PC-3 (cell line): ENCODE measurements around the gene ZBTB48. TPM values are rescaled to one million over a fixed set of nuclear protein-coding genes. Genes with fewer than 3 reads are reported as not detected.

Experiments
- ATAC-seq: fragments of 200-7000 bp; cut with Tn5 transposase; 2 replicates; pipeline ENCODE4 v1.9.1; 2020; ENCODE audit warnings: mild to moderate bottlenecking, moderate library complexity
- BruUV-seq: library from RNA; stranded (reverse); fragments of 400-500 nt; replicated peaks from 2 replicates; lab custom pipeline; 2021; lab: Mats Ljungman, UMichigan
- CTCF ChIA-PET: fragments of 300-600 bp; sonication (Branson Sonifier 250); formaldehyde crosslinking; loops from one replicate; lab custom pipeline; 2022; ENCODE audit warnings: antibody characterized with exemption; lab: Charles Lee
- POLR2A ChIA-PET: fragments of 300-600 bp; sonication (Branson Sonifier 250); formaldehyde crosslinking; loops from one replicate; lab custom pipeline; 2022; ENCODE audit warnings: antibody characterized with exemption; ENCODE audit not compliant: unreplicated experiment; lab: Charles Lee
- DNase-seq: peaks from one replicate; pipeline ENCODE4 v3.0.0-alpha.2; 2015
- H2AFZ ChIP-seq: fragments of 300-600 bp; sonication (generic); 2 replicates; pipeline ENCODE4 v1.6.0; 2016; ENCODE audit warnings: antibody characterized with exemption, low read length
- H3F3A ChIP-seq: fragments of 300-600 bp; sonication (generic); one replicate; pipeline ENCODE4 v1.6.0; 2017; ENCODE audit warnings: antibody characterized with exemption, low read length, control low read depth, mild to moderate bottlenecking; ENCODE audit not compliant: unreplicated experiment
- H3K27ac ChIP-seq: fragments of 300-600 bp; sonication (generic); 2 replicates; pipeline ENCODE4 v1.5.1; 2016; ENCODE audit warnings: mild to moderate bottlenecking, low read length
- H3K27me3 ChIP-seq: fragments of 300-600 bp; sonication (generic); 2 replicates; pipeline ENCODE4 v1.6.1; 2016; ENCODE audit warnings: low read length, mixed read lengths
- H3K36me3 ChIP-seq: fragments of 300-600 bp; sonication (generic); 2 replicates; pipeline ENCODE4 v1.6.1; 2016; ENCODE audit warnings: low read depth, mixed run types, low read length, mixed read lengths
- H3K4me1 ChIP-seq: fragments of 300-600 bp; sonication (generic); 2 replicates; pipeline ENCODE4 v1.5.1; 2016; ENCODE audit warnings: low read length; ENCODE audit not compliant: insufficient read depth
- H3K4me2 ChIP-seq: fragments of 300-600 bp; sonication (generic); 2 replicates; pipeline ENCODE4 v1.6.0; 2016; ENCODE audit warnings: low read length
- H3K4me3 ChIP-seq: fragments of 300-600 bp; sonication (generic); 2 replicates; pipeline ENCODE4 v1.5.1; 2016; ENCODE audit warnings: mild to moderate bottlenecking, low read length, mixed read lengths
- H3K79me2 ChIP-seq: fragments of 300-600 bp; sonication (generic); 2 replicates; pipeline ENCODE4 v1.6.1; 2017; ENCODE audit warnings: low read length, mixed read lengths
- H3K9ac ChIP-seq: fragments of 300-600 bp; sonication (generic); 2 replicates; pipeline ENCODE4 v1.6.0; 2016; ENCODE audit warnings: mild to moderate bottlenecking, low read length
- H3K9me2 ChIP-seq: fragments of 300-600 bp; sonication (generic); replicated peaks from 2 replicates; pipeline ENCODE4 v1.6.1; 2016; ENCODE audit warnings: mixed run types, low read length, mixed read lengths
- H3K9me3 ChIP-seq: fragments of 300-600 bp; sonication (generic); 2 replicates; pipeline ENCODE4 v1.6.1; 2016; ENCODE audit warnings: low read length, mixed read lengths
- H4K20me1 ChIP-seq: fragments of 300-600 bp; sonication (generic); 2 replicates; pipeline ENCODE4 v1.6.1; 2016; ENCODE audit warnings: low read length, mixed read lengths
- CTCF ChIP-seq: fragments of 300-600 bp; sonication (generic); conservative IDR thresholded peaks from 2 replicates; pipeline ENCODE4 v1.5.1; 2017; ENCODE audit warnings: antibody characterized with exemption, low read depth, mild to moderate bottlenecking, low read length
- EZH2 ChIP-seq: fragments of 300-600 bp; sonication (generic); IDR thresholded peaks from one replicate; pipeline ENCODE4 v1.6.1; 2017; ENCODE audit warnings: antibody characterized with exemption, mild to moderate bottlenecking, low read length; ENCODE audit not compliant: unreplicated experiment
- EZH2phosphoT487 ChIP-seq: fragments of 300-600 bp; sonication (generic); IDR thresholded peaks from 2 replicates; pipeline ENCODE4 v1.6.1; 2018; ENCODE audit warnings: mild to moderate bottlenecking, antibody characterized with exemption, low read length, borderline replicate concordance
- intact Hi-C: fragments of 100-400 bp; cut with micrococcal nuclease; formaldehyde crosslinking; loops from 2 replicates; pipeline ENCODE4 v1.9.0; 2023
- total RNA-seq: library from RNA; depleted of rRNA; stranded (reverse); fragments of >200 nt; gene quantifications from 2 replicates; pipeline ENCODE4 v1.2.3, GENCODE V29; 2014

Gene ZBTB48
- total RNA-seq, 1 experiment from 2014 or later: 47.2 TPM

GRCh38 chr1:6554031-6554906 is 25.5 kb upstream of the ZBTB48 start, which contains the start of gene NOL9:
Gene NOL9, minus strand, starts transcription at chr1:6554513. Its CDS starts 11 bp downstream, at chr1:6554502.
- intact Hi-C loops: loop anchor here (1.0 to 5.0 kb wide), 4 partner anchors 25 to 93 kb away; partner anchors contain the start of gene ZBTB48
- peak within 1 kb of the TSS; percentile 97 for H3K4me2 ChIP-seq
- ATAC-seq (peak; percentile 96), DNase-seq (peak; percentile 98)
- H3K9me2 ChIP-seq: no peaks in the 10 kb centered on the region
- CTCF ChIA-PET: interaction anchor here (0.6 to 0.8 kb wide), 3 partner anchors 33 to 361 kb away, joined by 3 to 6 read pairs (median 3); no protein-coding TSS in a partner anchor
- peaks cover 16% of the 10 kb centered on the region for H3K36me3 ChIP-seq
- H3F3A ChIP-seq: no peaks in the 10 kb centered on the region
- no peaks in the 10 kb centered on the region for H3K27me3 ChIP-seq
- peak within 1 kb of the TSS; percentile 89 for H3K4me3 ChIP-seq
- no peak within 1 kb of the TSS for H3K27ac ChIP-seq
- H4K20me1 ChIP-seq: peaks cover 7% of the 10 kb centered on the region
- BruUV-seq: no TSS peak
- peaks cover 44% of the 10 kb centered on the region for H3K79me2 ChIP-seq
- POLR2A ChIA-PET: interaction anchor here (0.7 kb wide), 1 partner anchor 26 kb away, joined by 7 read pairs; the partner anchor contains the start of gene ZBTB48
- TF ChIP-seq EZH2phosphoT487: no peak
- peak; percentile 97 for TF ChIP-seq CTCF
- H3K9me3 ChIP-seq: no peaks in the 10 kb centered on the region
- H2AFZ ChIP-seq: peak within 1 kb of the TSS; percentile 98
- peak within 1 kb of the TSS; percentile 93 for H3K9ac ChIP-seq
- peaks cover 12% of the 10 kb centered on the region for H3K4me1 ChIP-seq

GRCh38 chr1:6554907-6555778 is 24.7 kb upstream of the ZBTB48 start, which contains the start of gene TAS1R1:
Gene TAS1R1, plus strand, starts transcription at chr1:6555307. Its CDS starts 67 bp downstream, at chr1:6555374.
- H3K27ac ChIP-seq: no peak within 1 kb of the TSS
- DNase-seq (no peak), ATAC-seq (no peak)
- peak within 1 kb of the TSS; percentile 93 for H3K9ac ChIP-seq
- peak within 1 kb of the TSS; percentile 98 for H2AFZ ChIP-seq
- intact Hi-C loops: loop anchor here (1.0 to 5.0 kb wide), 4 partner anchors 24 to 92 kb away; partner anchors contain the start of gene ZBTB48
- POLR2A ChIA-PET: interaction anchor here (0.7 kb wide), 1 partner anchor 25 kb away, joined by 7 read pairs; the partner anchor contains the start of gene ZBTB48
- TF ChIP-seq EZH2phosphoT487 (no peak), CTCF (no peak), EZH2 (no peak)
- H3K4me3 ChIP-seq: peak within 1 kb of the TSS; percentile 89
- no peaks in the 10 kb centered on the region for H3K9me2 ChIP-seq
- no peaks in the 10 kb centered on the region for H3K27me3 ChIP-seq
- TSS peak; percentile 96 for BruUV-seq
- H3F3A ChIP-seq: no peaks in the 10 kb centered on the region
- H3K4me2 ChIP-seq: peak within 1 kb of the TSS; percentile 97
- peaks cover 7% of the 10 kb centered on the region for H4K20me1 ChIP-seq
- peaks cover 39% of the 10 kb centered on the region for H3K79me2 ChIP-seq
- H3K4me1 ChIP-seq: peaks cover 12% of the 10 kb centered on the region
- peaks cover 10% of the 10 kb centered on the region; the same call in 1 of the 2 replicates for H3K36me3 ChIP-seq
- no peaks in the 10 kb centered on the region for H3K9me3 ChIP-seq
- CTCF ChIA-PET: interaction anchor here (0.8 kb wide), 2 partner anchors 33 to 362 kb away, joined by 3 to 6 read pairs; no protein-coding TSS in a partner anchor
